Endothelial cell of umbilical vein (primary cell): Measurements from ENCODE around the gene ANO1. TPM values are rescaled to one million over a fixed set of nuclear protein-coding genes. Genes with fewer than 3 reads are reported as not detected.

Experiments used
- BruUV-seq: library from RNA; stranded (reverse); fragments of 400-500 nt; replicated peaks from 2 replicates; lab custom pipeline; 2021; lab: Mats Ljungman, UMichigan
- CTCF ChIA-PET: fragments of 300-600, 350-600 bp; sonication (Branson Sonifier 250); formaldehyde crosslinking; loops from one replicate; lab custom pipeline; 2021; ENCODE audit warnings: antibody characterized with exemption, inconsistent platforms; lab: Charles Lee
- POLR2A ChIA-PET: fragments of 300-600, 350-600 bp; sonication (Branson Sonifier 250); formaldehyde crosslinking; loops from one replicate; lab custom pipeline; 2021; ENCODE audit warnings: antibody characterized with exemption, inconsistent platforms; lab: Charles Lee
- DNase-seq: peaks from one replicate; pipeline ENCODE4 v3.0.0-alpha.2; 2011; ENCODE audit warnings: low read depth, low spot score
- FAIRE-seq: peaks from 2 replicates; lab custom pipeline; 2011; peaks lifted over from hg19 to GRCh38; lab: Jason Lieb, UNC
- H2AFZ ChIP-seq: 2 replicates; pipeline ENCODE4 v1.6.0; 2012; ENCODE audit warnings: low read depth, low read length, control low read depth, inconsistent platforms
- H3K27ac ChIP-seq: 2 replicates; pipeline ENCODE4 v1.5.1; 2011; ENCODE audit warnings: low read depth, mild to moderate bottlenecking, control low read depth, low read length, moderate library complexity; ENCODE audit not compliant: insufficient read depth
- H3K27me3 ChIP-seq, 2 experiments: 2 replicates each; pipeline versions ENCODE4 v1.6.0 to v1.6.1; 2011; ENCODE audit warnings: low read length in 2 of 2, mixed read lengths in 1 of 2; ENCODE audit not compliant: control insufficient read depth in 2 of 2, insufficient read depth in 2 of 2
- H3K36me3 ChIP-seq, 2 experiments: 2 replicates in 1 of 2; 3 replicates in 1 of 2; pipeline ENCODE4 v1.5.1; 2011; ENCODE audit warnings: low read length in 2 of 2, mild to moderate bottlenecking in 1 of 2, moderate library complexity in 1 of 2; ENCODE audit not compliant: control insufficient read depth in 2 of 2, insufficient read depth in 2 of 2; ENCODE audit errors: extremely low read depth in 1 of 2
- H3K4me1 ChIP-seq: 3 replicates; pipeline ENCODE4 v1.5.1; 2011; ENCODE audit warnings: mild to moderate bottlenecking, low read length; ENCODE audit not compliant: control insufficient read depth, insufficient read depth; ENCODE audit errors: extremely low read depth
- H3K4me2 ChIP-seq: 2 replicates; pipeline ENCODE4 v1.6.1; 2011; ENCODE audit warnings: low read length, control low read depth, mixed read lengths; ENCODE audit not compliant: insufficient read depth
- H3K4me3 ChIP-seq, 3 experiments: fragments of 200-600 bp in 1 of 3; sonication (generic), shearing (Covaris generic) in 1 of 3; replicated peaks in 1 of 3; 2 replicates each; pipeline ENCODE4 v1.5.1; 2011 to 2016; ENCODE audit warnings: control low read depth in 3 of 3, low read length in 3 of 3, mild to moderate bottlenecking in 2 of 3, inconsistent platforms in 1 of 3, low read depth in 1 of 3, moderate library complexity in 1 of 3; ENCODE audit not compliant: insufficient read depth in 1 of 3
- H3K79me2 ChIP-seq: 2 replicates; pipeline ENCODE4 v1.6.0; 2012; ENCODE audit warnings: low read length, inconsistent platforms; ENCODE audit not compliant: control insufficient read depth, insufficient read depth
- H3K9ac ChIP-seq: replicated peaks from 2 replicates; pipeline ENCODE3; 2011; ENCODE audit warnings: low read length, control low read depth; ENCODE audit not compliant: insufficient read depth; ENCODE audit errors: extremely low read depth
- H3K9me1 ChIP-seq: replicated peaks from 3 replicates; pipeline ENCODE4 v1.6.0; 2011; ENCODE audit warnings: mild to moderate bottlenecking, low read length; ENCODE audit not compliant: control insufficient read depth, insufficient read depth; ENCODE audit errors: extremely low read depth
- H3K9me3 ChIP-seq: replicated peaks from 2 replicates; pipeline ENCODE4 v1.5.1; 2012; ENCODE audit warnings: low read length, inconsistent platforms; ENCODE audit not compliant: control insufficient read depth, insufficient read depth
- H4K20me1 ChIP-seq: replicated peaks from 2 replicates; pipeline ENCODE3; 2011; ENCODE audit warnings: mild to moderate bottlenecking, low read length; ENCODE audit not compliant: control insufficient read depth, insufficient read depth; ENCODE audit errors: extremely low read depth
- EZH2 ChIP-seq: IDR thresholded peaks from 2 replicates; pipeline ENCODE4 v1.6.1; 2012; ENCODE audit warnings: borderline replicate concordance, low read depth, mild to moderate bottlenecking, moderate library complexity, low read length, inconsistent platforms; ENCODE audit not compliant: severe bottlenecking
- FOS ChIP-seq: IDR thresholded peaks from 2 replicates; pipeline ENCODE4 v1.6.1; 2011; ENCODE audit warnings: mild to moderate bottlenecking, low read length, moderate library complexity, borderline replicate concordance; ENCODE audit not compliant: insufficient read depth
- GATA2 ChIP-seq: IDR thresholded peaks from 2 replicates; pipeline ENCODE4 v1.7.0; 2011; ENCODE audit warnings: low read depth, mild to moderate bottlenecking, moderate library complexity, mixed read lengths, low read length; ENCODE audit not compliant: insufficient read length, insufficient read depth
- JUN ChIP-seq: IDR thresholded peaks from 2 replicates; pipeline ENCODE4 v1.6.1; 2011; ENCODE audit warnings: borderline replicate concordance, low read depth; ENCODE audit not compliant: insufficient read length, insufficient read depth
- MYC ChIP-seq: IDR thresholded peaks from one replicate; pipeline ENCODE4 v1.6.1; 2011; ENCODE audit warnings: mild to moderate bottlenecking, low read depth, low read length
- POLR2A ChIP-seq: IDR thresholded peaks from 2 replicates; pipeline ENCODE4 v1.6.1; 2012; ENCODE audit warnings: low read depth, mild to moderate bottlenecking, control low read depth, low read length
- POLR2AphosphoS5 ChIP-seq: IDR thresholded peaks from 2 replicates; pipeline ENCODE4 v1.6.1; 2012; ENCODE audit warnings: low read depth, mild to moderate bottlenecking, control low read depth, low read length, moderate library complexity; ENCODE audit not compliant: insufficient read depth
- dilution Hi-C: fragments of 300-500 bp; cut with MboI; formaldehyde crosslinking; loops from one replicate; pipeline ENCODE4 v1.15.0; 2019; ENCODE audit warnings: low sequenced_read_pairs; ENCODE audit not compliant: extremely low pct_ligation_motif_present
- intact Hi-C: fragments of 100-400 bp; cut with micrococcal nuclease; formaldehyde crosslinking; loops from one replicate; pipeline ENCODE4 v1.10.0; 2022
- polyA plus RNA-seq, 4 experiments: library from polyadenylated mRNA; depleted of rRNA in 3 of 4; stranded (reverse) in 3 of 4; unstranded in 1 of 4; fragments of >200 nt; gene quantifications; 2 replicates each; pipeline versions ENCODE4 v1.2.1 to v1.2.3, GENCODE V29; 2011 to 2012; ENCODE audit warnings: missing spikeins in 1 of 4
- total RNA-seq: library from RNA; stranded (reverse); gene quantifications from 2 replicates; pipeline ENCODE4 v1.2.3, GENCODE V29; 2021
- TF ChIP-seq, protein P1 (sequence below): IDR thresholded peaks from 2 replicates; pipeline ENCODE4 v1.6.1; 2011; ENCODE audit not compliant: insufficient read depth, insufficient read length
- TF ChIP-seq, protein P2 (sequence below), 2 donors: IDR thresholded peaks; 1 replicate in 1 of 2; 2 replicates in 1 of 2; pipeline ENCODE4 v1.5.1; 2011; ENCODE audit warnings: low read length in 2 of 2, mild to moderate bottlenecking in 2 of 2, moderate library complexity in 2 of 2, control low read depth in 1 of 2, inconsistent platforms in 1 of 2, low read depth in 1 of 2; ENCODE audit not compliant: insufficient read depth in 1 of 2; ENCODE audit errors: extremely low read depth in 1 of 2

Gene ANO1
- total and polyA plus RNA-seq, 2 donors (not counting 3 experiments of a cell fraction or from before 2014, with no cell fraction given): 0.03 to 0.40 TPM

GRCh38 chr11:70072861-70073755, 5.0 kb upstream of the ANO1 start:
- Histone ChIP-seq H3K79me2 (no peaks in the 10 kb centered on the region), H4K20me1 (no peaks in the 10 kb centered on the region), H3K4me1 (peaks cover 17% of the 10 kb centered on the region), H3K4me2 (no peak overlapping the region), H3K36me3 (no peaks in the 10 kb centered on the region), H3K9ac (peak overlapping the region; percentile 11), H3K9me1 (no peaks in the 10 kb centered on the region), H3K27me3 (peaks cover 17% of the 10 kb centered on the region in 2 experiments), H3K9me3 (no peaks in the 10 kb centered on the region), H3K27ac (peak overlapping the region; percentile 34), H2AFZ (peak overlapping the region; percentile 52), H3K4me3 (no peak overlapping the region)
- TF ChIP-seq GATA2: no peak
- no peak for TF ChIP-seq POLR2AphosphoS5
- TF ChIP-seq FOS: no peak
- no peak for TF ChIP-seq EZH2
- no peak for TF ChIP-seq JUN
- TF ChIP-seq, protein P1, sequence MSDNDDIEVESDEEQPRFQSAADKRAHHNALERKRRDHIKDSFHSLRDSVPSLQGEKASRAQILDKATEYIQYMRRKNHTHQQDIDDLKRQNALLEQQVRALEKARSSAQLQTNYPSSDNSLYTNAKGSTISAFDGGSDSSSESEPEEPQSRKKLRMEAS: no peak
- no peak for TF ChIP-seq MYC
- no peak for TF ChIP-seq POLR2A
- TF ChIP-seq, protein P2, sequence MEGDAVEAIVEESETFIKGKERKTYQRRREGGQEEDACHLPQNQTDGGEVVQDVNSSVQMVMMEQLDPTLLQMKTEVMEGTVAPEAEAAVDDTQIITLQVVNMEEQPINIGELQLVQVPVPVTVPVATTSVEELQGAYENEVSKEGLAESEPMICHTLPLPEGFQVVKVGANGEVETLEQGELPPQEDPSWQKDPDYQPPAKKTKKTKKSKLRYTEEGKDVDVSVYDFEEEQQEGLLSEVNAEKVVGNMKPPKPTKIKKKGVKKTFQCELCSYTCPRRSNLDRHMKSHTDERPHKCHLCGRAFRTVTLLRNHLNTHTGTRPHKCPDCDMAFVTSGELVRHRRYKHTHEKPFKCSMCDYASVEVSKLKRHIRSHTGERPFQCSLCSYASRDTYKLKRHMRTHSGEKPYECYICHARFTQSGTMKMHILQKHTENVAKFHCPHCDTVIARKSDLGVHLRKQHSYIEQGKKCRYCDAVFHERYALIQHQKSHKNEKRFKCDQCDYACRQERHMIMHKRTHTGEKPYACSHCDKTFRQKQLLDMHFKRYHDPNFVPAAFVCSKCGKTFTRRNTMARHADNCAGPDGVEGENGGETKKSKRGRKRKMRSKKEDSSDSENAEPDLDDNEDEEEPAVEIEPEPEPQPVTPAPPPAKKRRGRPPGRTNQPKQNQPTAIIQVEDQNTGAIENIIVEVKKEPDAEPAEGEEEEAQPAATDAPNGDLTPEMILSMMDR (IDR thresholded peaks at IDR 0.05; ENCODE audit: extremely low read depth in 1 of 2, insufficient read depth in 1 of 2, low read depth in 1 of 2, low read length in 2 of 2): no peak
- TSS peak; percentile 52 for BruUV-seq
- FAIRE-seq (no peak), DNase-seq (peak; percentile 24)
- intact Hi-C loops (loop anchor here (10.0 kb wide), 2 partner anchors 98 to 128 kb away; no protein-coding TSS in a partner anchor), dilution Hi-C loops (no loop called here)
- ChIA-PET CTCF (interaction anchor here (0.7 to 2.6 kb wide), 8 partner anchors 9 to 184 kb away, joined by 3 to 14 read pairs (median 4); no protein-coding TSS in a partner anchor), POLR2A (no interaction called here)
